HepG2 (cell line): ENCODE data around the gene SCFD1. TPM values are rescaled to one million over a fixed set of nuclear protein-coding genes. Genes with fewer than 3 reads are reported as not detected.

ENCODE experiments used
- ATF2 ChIP-seq: sonication (generic); formaldehyde crosslinking; IDR thresholded peaks from 2 replicates; pipeline ENCODE4 v1.4.0; 2020; ENCODE audit warnings: missing genetic modification reagents
- CSRNP2 ChIP-seq: sonication (generic); formaldehyde crosslinking; conservative IDR thresholded peaks from 2 replicates; pipeline ENCODE4 v1.8.0; 2022; ENCODE audit warnings: low read depth, missing genetic modification reagents
- ELF1 ChIP-seq: sonication (generic); formaldehyde crosslinking; IDR thresholded peaks from 2 replicates; pipeline ENCODE4 v1.4.0; 2020; ENCODE audit warnings: missing genetic modification reagents
- GATAD2A ChIP-seq: IDR thresholded peaks from 2 replicates; pipeline ENCODE4 v1.6.1; 2016
- HMGXB3 ChIP-seq: sonication (generic); formaldehyde crosslinking; IDR thresholded peaks from 2 replicates; pipeline ENCODE4 v1.4.0; 2020; ENCODE audit warnings: missing genetic modification reagents, borderline replicate concordance
- HOMEZ ChIP-seq: IDR thresholded peaks from 2 replicates; pipeline ENCODE4 v1.6.1; 2016; ENCODE audit warnings: low read depth
- ISL2 ChIP-seq: sonication (generic); formaldehyde crosslinking; IDR thresholded peaks from 2 replicates; pipeline ENCODE4 v1.5.0; 2020; ENCODE audit warnings: missing genetic modification reagents
- MAX ChIP-seq: IDR thresholded peaks from 2 replicates; pipeline ENCODE4 v1.6.1; 2012; ENCODE audit warnings: inconsistent platforms
- MED13 ChIP-seq: sonication (generic); formaldehyde crosslinking; IDR thresholded peaks from 2 replicates; pipeline ENCODE4 v1.5.0; 2020; ENCODE audit warnings: missing genetic modification reagents
- NPAS2 ChIP-seq: sonication (generic); formaldehyde crosslinking; IDR thresholded peaks from 2 replicates; pipeline ENCODE4 v1.8.0; 2022; ENCODE audit warnings: mild to moderate bottlenecking, missing genetic modification reagents, borderline replicate concordance
- POLR2AphosphoS2 ChIP-seq: IDR thresholded peaks from 2 replicates; pipeline ENCODE4 v1.6.1; 2011; ENCODE audit warnings: low read depth, low read length, improper control_type of control experiment
- REPIN1 ChIP-seq: sonication (generic); formaldehyde crosslinking; IDR thresholded peaks from 2 replicates; pipeline ENCODE4 v1.8.0; 2022; ENCODE audit warnings: missing genetic modification reagents, low read depth, mild to moderate bottlenecking, borderline replicate concordance
- ZBTB7A ChIP-seq: sonication (generic); formaldehyde crosslinking; IDR thresholded peaks from 2 replicates; pipeline ENCODE4 v1.8.0; 2022; ENCODE audit warnings: mild to moderate bottlenecking, missing genetic modification reagents
- ZNF274 ChIP-seq: sonication (generic); formaldehyde crosslinking; IDR thresholded peaks from 2 replicates; pipeline ENCODE4 v1.5.1; 2020; ENCODE audit warnings: mild to moderate bottlenecking, missing genetic modification reagents
- ZNF414 ChIP-seq: sonication (generic); formaldehyde crosslinking; IDR thresholded peaks from 2 replicates; pipeline ENCODE4 v1.5.0; 2020; ENCODE audit warnings: missing genetic modification reagents
- ZNF460 ChIP-seq: sonication (generic); formaldehyde crosslinking; IDR thresholded peaks from 2 replicates; pipeline ENCODE4 v1.5.1; 2020; ENCODE audit warnings: missing genetic modification reagents, mild to moderate bottlenecking, borderline replicate concordance
- ZNF556 ChIP-seq: sonication (generic); formaldehyde crosslinking; IDR thresholded peaks from 2 replicates; pipeline ENCODE4 v1.4.0; 2020; ENCODE audit warnings: mild to moderate bottlenecking, missing genetic modification reagents, borderline replicate concordance
- ZNF580 ChIP-seq: IDR thresholded peaks from 2 replicates; pipeline ENCODE4 v1.6.1; 2016; ENCODE audit warnings: low read depth, borderline replicate concordance
- ZNF7 ChIP-seq: IDR thresholded peaks from 2 replicates; pipeline ENCODE4 v1.6.1; 2016; ENCODE audit warnings: missing biosample characterization, missing genetic modification reagents
- polyA plus RNA-seq, 8 experiments: library from polyadenylated mRNA; depleted of rRNA in 3 of 8; stranded (reverse) in 7 of 8; unstranded in 1 of 8; fragments of >200 nt; fragmentation: Illumina TruSeq in 4 of 8; extraction: Trizol in 4 of 8; gene quantifications; 2 replicates each; pipeline versions ENCODE4 v1.2.1 to v1.2.3, GENCODE V29; 2011 to 2016; ENCODE audit warnings: low read depth in 4 of 8, missing spikeins in 1 of 8, mixed read lengths in 1 of 8; ENCODE audit not compliant: insufficient read depth in 1 of 8
- total RNA-seq, 5 experiments: library from RNA; depleted of rRNA; stranded (reverse); fragments of >200 nt; fragmentation: Illumina TruSeq; extraction: Trizol; gene quantifications; 2 replicates each; pipeline ENCODE4 v1.2.3, GENCODE V29; 2016; ENCODE audit warnings: low read depth in 1 of 5

SCFD1 gene
- total and polyA plus RNA-seq, 2 of the 13 experiments (the other 11 are each of a cell fraction or from before 2014, with no cell fraction given) = 235 to 256 TPM

- no peak for TF ChIP-seq NPAS2 (CRISPR knock-in tag)
- peak; percentile 98 for TF ChIP-seq ELF1 (CRISPR knock-in tag)
- no peak; the same call in 1 of the 2 replicates for TF ChIP-seq CSRNP2 (CRISPR knock-in tag)
- peak; percentile 24; the same call in 1 of the 2 replicates for TF ChIP-seq ZNF7 (CRISPR knock-in tag)
- TF ChIP-seq ISL2 = peak; percentile 94
- peak; percentile 98; the same call in 1 of the 2 replicates for TF ChIP-seq ZNF414 (CRISPR knock-in tag)
- peak; percentile 99 for TF ChIP-seq HOMEZ (CRISPR knock-in tag)
- TF ChIP-seq REPIN1 (CRISPR knock-in tag) = peak; percentile 99
- TF ChIP-seq MAX = peak; percentile 98
- TF ChIP-seq ZNF580 (CRISPR knock-in tag) = peak; percentile 100
- peak; percentile 98 for TF ChIP-seq POLR2AphosphoS2
- no peak; the same call in 1 of the 2 replicates for TF ChIP-seq ZNF460
- TF ChIP-seq ZNF556 (CRISPR knock-in tag) = peak; percentile 99
- peak; percentile 99 for TF ChIP-seq ATF2 (CRISPR knock-in tag)
- peak; percentile 99 for TF ChIP-seq ZNF274 (CRISPR knock-in tag)
- peak; percentile 97 for TF ChIP-seq HMGXB3 (CRISPR knock-in tag)
- peak; percentile 79 for TF ChIP-seq ZBTB7A (CRISPR knock-in tag)
- TF ChIP-seq GATAD2A (CRISPR knock-in tag) = peak; percentile 96
- TF ChIP-seq MED13 (CRISPR knock-in tag) = peak; percentile 93
Measured at GRCh38 chr14:30621940-30622830, at the start of gene SCFD1 (continued).
